OCI-LY7 (cell line): ENCODE measurements around the gene NUDT17.

Experiments used
- CTCF ChIP-seq: fragments of 200-600 bp; sonication (generic); conservative IDR thresholded peaks from 2 replicates; pipeline ENCODE4 v1.5.1; 2014; ENCODE audit warnings: mild to moderate bottlenecking, antibody characterized with exemption, low read length, moderate library complexity, mixed read lengths
- EZH2phosphoT487 ChIP-seq: fragments of 200-600 bp; sonication (generic); IDR thresholded peaks from 2 replicates; pipeline ENCODE4 v1.6.1; 2018; ENCODE audit warnings: low read depth, borderline replicate concordance, mild to moderate bottlenecking, mixed run types, antibody characterized with exemption, low read length, moderate library complexity, mixed read lengths

- TF ChIP-seq CTCF (peak; percentile 98), EZH2phosphoT487 (no peak)
Measured at GRCh38 chr1:145845514-145846161, at the start of gene NUDT17.
